ENCODE measurements around the gene TSC2. TPM values are rescaled to one million over a fixed set of nuclear protein-coding genes. Genes with fewer than 3 reads are reported as not detected.
A peak's percentile ranks its signal among the peaks of the same experiment; 100 is the strongest.

The TSC2 gene
- total and polyA plus RNA-seq, 9 of the 15 experiments (the other 6 are each of a cell fraction or from before 2014, with no cell fraction given): 1.3 to 68.1 (median 16.6) TPM

- TF ChIP-seq DMBX1 (CRISPR knock-in tag; IDR thresholded peaks at IDR 0.05; ENCODE audit: borderline replicate concordance): peak; percentile 21; the same call in 1 of the 2 replicates
- TF ChIP-seq TCFL5 (CRISPR knock-in tag; conservative IDR thresholded peaks at IDR 0.05): no peak
- TF ChIP-seq NR3C1 (CRISPR knock-in tag; IDR thresholded peaks at IDR 0.05): peak; percentile 69; the same call in 1 of the 2 replicates
- peak; percentile 94 for TF ChIP-seq ZNF395 (CRISPR knock-in tag; IDR thresholded peaks at IDR 0.05)
- TF ChIP-seq CCAR2 (IDR thresholded peaks at IDR 0.05; ENCODE audit: low read depth, low read length): no peak
- peak; percentile 94 for TF ChIP-seq SNIP1 (IDR thresholded peaks at IDR 0.05; ENCODE audit: low read depth)
- TF ChIP-seq ZBTB2 (IDR thresholded peaks at IDR 0.05): 0 out of 2 replicates have a peak, but pooled peaks have one; percentile 35
- peak; percentile 65; the same call in 1 of the 2 replicates for TF ChIP-seq CHCHD3 (CRISPR knock-in tag; IDR thresholded peaks at IDR 0.05)
- TF ChIP-seq MECOM (CRISPR knock-in tag; IDR thresholded peaks at IDR 0.05): no peak
- TF ChIP-seq ASH1L (IDR thresholded peaks at IDR 0.05; ENCODE audit: borderline replicate concordance, low read depth, partially characterized antibody): no peak
- peak in 1 of 2 experiments; percentile 76; a peak in 3 of 4 replicates for TF ChIP-seq MAZ (CRISPR knock-in tag; conservative IDR thresholded peaks at IDR 0.05 in 1 of 2, IDR thresholded peaks at IDR 0.05 in 1 of 2)
- TF ChIP-seq FOXM1 (IDR thresholded peaks at IDR 0.05; ENCODE audit: low read depth): no peak
- TF ChIP-seq FOXM1 (CRISPR knock-in tag; IDR thresholded peaks at IDR 0.05; ENCODE audit: low read depth): 0 out of 2 replicates have a peak, but pooled peaks have one; percentile 72
- TF ChIP-seq ELF4 (CRISPR knock-in tag; IDR thresholded peaks at IDR 0.05): no peak
- TF ChIP-seq SMARCC2 (IDR thresholded peaks at IDR 0.05; ENCODE audit: low read depth): no peak
- peak; percentile 74; the same call in 1 of the 2 replicates for TF ChIP-seq FOXP1 (CRISPR knock-in tag; IDR thresholded peaks at IDR 0.05)
- no peak for TF ChIP-seq NFATC3 (IDR thresholded peaks at IDR 0.05)
- TF ChIP-seq ZBTB34 (CRISPR knock-in tag; IDR thresholded peaks at IDR 0.05): no peak
- TF ChIP-seq NONO (IDR thresholded peaks at IDR 0.05; ENCODE audit: low read depth in 2 of 2, low read length in 1 of 2): peak; percentile 53 to 81; a peak in 1 of 4 replicates
- no peak for TF ChIP-seq TBL1XR1 (IDR thresholded peaks at IDR 0.05; ENCODE audit: low read length in 2 of 2)
- no peak for TF ChIP-seq ZNF77 (CRISPR knock-in tag; IDR thresholded peaks at IDR 0.05)
- no peak for TF ChIP-seq RFX1 (IDR thresholded peaks at IDR 0.05)
- peak; percentile 78 for TF ChIP-seq USF1 (CRISPR knock-in tag; IDR thresholded peaks at IDR 0.05)
- no peak for TF ChIP-seq HNRNPL (IDR thresholded peaks at IDR 0.05; ENCODE audit: low read depth, low read length)
Measured at GRCh38 chr16:2009791-2010510, 37.8 kb upstream of the TSC2 start, which contains the start of gene ZNF598 (continued).

Measured in K562 (cell line).